ENCODE results near the gene AKAP12.
A peak's percentile ranks its signal among the peaks of the same experiment; 100 is the strongest.

- TF ChIP-seq MAFK (IDR thresholded peaks at IDR 0.05; ENCODE audit: partially characterized antibody) (no peak), MAZ (IDR thresholded peaks at IDR 0.05; ENCODE audit: borderline replicate concordance, low read depth, low read length) (no peak), ZFP36 (IDR thresholded peaks at IDR 0.05; ENCODE audit: borderline replicate concordance, partially characterized antibody) (no peak), EP300 (IDR thresholded peaks at IDR 0.05) (no peak), KDM5A (IDR thresholded peaks at IDR 0.05) (no peak), MAX (IDR thresholded peaks at IDR 0.05) (no peak; the same call in 1 of the 2 replicates), RARB (CRISPR knock-in tag; IDR thresholded peaks at IDR 0.05) (no peak), SMC3 (IDR thresholded peaks at IDR 0.05) (no peak), CHD2 (IDR thresholded peaks at IDR 0.05; ENCODE audit: low read length, partially characterized antibody) (no peak), PBX3 (IDR thresholded peaks at IDR 0.05) (no peak), POLR2A (IDR thresholded peaks at IDR 0.05; ENCODE audit: low read length) (0 out of 2 replicates have a peak, but pooled peaks have one; percentile 10)
- TF ChIP-seq, protein P1, sequence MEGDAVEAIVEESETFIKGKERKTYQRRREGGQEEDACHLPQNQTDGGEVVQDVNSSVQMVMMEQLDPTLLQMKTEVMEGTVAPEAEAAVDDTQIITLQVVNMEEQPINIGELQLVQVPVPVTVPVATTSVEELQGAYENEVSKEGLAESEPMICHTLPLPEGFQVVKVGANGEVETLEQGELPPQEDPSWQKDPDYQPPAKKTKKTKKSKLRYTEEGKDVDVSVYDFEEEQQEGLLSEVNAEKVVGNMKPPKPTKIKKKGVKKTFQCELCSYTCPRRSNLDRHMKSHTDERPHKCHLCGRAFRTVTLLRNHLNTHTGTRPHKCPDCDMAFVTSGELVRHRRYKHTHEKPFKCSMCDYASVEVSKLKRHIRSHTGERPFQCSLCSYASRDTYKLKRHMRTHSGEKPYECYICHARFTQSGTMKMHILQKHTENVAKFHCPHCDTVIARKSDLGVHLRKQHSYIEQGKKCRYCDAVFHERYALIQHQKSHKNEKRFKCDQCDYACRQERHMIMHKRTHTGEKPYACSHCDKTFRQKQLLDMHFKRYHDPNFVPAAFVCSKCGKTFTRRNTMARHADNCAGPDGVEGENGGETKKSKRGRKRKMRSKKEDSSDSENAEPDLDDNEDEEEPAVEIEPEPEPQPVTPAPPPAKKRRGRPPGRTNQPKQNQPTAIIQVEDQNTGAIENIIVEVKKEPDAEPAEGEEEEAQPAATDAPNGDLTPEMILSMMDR (IDR thresholded peaks at IDR 0.05), result no peak
Measured at GRCh38 chr6:151325075-151326050, 85.6 kb downstream of the AKAP12 start.
